Gastrocnemius medialis (tissue), 4 donors: ENCODE data around the gene CFH.

ENCODE experiments used
- POLR2A ChIP-seq, 2 donors: fragments of 450-650 bp; IDR thresholded peaks; one replicate each; pipeline ENCODE4 v1.6.1; 2017; ENCODE audit warnings: antibody characterized with exemption in 2 of 2, mild to moderate bottlenecking in 2 of 2, moderate library complexity in 2 of 2
- TF ChIP-seq, protein P1 (sequence below), 5 experiments: fragments of 450-650 bp in 3 of 5; fragments of 200-600 bp in 2 of 5; sonication (generic) in 2 of 5; IDR thresholded peaks in 4 of 5; conservative IDR thresholded peaks in 1 of 5; 1 replicate in 4 of 5; 2 replicates in 1 of 5; pipeline ENCODE4 v1.5.1; 2016 to 2019; ENCODE audit warnings: antibody characterized with exemption in 5 of 5, mild to moderate bottlenecking in 3 of 5, moderate library complexity in 3 of 5

DNA sequence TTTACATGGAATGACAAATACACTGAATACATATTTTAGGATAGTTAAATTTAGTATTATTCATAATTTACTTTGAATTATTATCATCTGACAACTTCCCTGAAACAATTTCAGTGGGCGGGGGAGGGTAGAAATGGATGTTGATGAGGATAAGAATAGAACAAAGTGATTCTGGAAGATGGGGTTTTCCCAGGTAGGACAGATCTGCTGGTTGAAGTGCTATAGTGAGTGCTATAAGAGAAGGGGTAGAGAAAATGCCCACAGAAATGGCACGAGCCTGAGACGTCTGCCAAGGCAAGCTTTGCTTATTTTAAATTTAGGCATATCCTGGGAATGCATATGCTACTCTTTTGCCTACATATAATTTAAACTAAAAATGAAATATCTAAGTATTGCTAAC lies 3.2 kb downstream of the CFH start:
- TF ChIP-seq, protein P1, sequence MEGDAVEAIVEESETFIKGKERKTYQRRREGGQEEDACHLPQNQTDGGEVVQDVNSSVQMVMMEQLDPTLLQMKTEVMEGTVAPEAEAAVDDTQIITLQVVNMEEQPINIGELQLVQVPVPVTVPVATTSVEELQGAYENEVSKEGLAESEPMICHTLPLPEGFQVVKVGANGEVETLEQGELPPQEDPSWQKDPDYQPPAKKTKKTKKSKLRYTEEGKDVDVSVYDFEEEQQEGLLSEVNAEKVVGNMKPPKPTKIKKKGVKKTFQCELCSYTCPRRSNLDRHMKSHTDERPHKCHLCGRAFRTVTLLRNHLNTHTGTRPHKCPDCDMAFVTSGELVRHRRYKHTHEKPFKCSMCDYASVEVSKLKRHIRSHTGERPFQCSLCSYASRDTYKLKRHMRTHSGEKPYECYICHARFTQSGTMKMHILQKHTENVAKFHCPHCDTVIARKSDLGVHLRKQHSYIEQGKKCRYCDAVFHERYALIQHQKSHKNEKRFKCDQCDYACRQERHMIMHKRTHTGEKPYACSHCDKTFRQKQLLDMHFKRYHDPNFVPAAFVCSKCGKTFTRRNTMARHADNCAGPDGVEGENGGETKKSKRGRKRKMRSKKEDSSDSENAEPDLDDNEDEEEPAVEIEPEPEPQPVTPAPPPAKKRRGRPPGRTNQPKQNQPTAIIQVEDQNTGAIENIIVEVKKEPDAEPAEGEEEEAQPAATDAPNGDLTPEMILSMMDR (IDR thresholded peaks at IDR 0.05 in 4 of 5, conservative IDR thresholded peaks at IDR 0.05 in 1 of 5) = no peak
- TF ChIP-seq POLR2A (IDR thresholded peaks at IDR 0.05) = no peak
